HG03139 (cell line): ENCODE results near the gene DLG1.

Experiments used
- ATAC-seq: cut with Tn5 transposase; IDR thresholded peaks from one replicate; pipeline ENCODE4 v1.9.1; 2021; ENCODE audit not compliant: unreplicated experiment

DLG1 gene

GRCh38 chr3:197002701-197003454 is 295.5 kb downstream of the DLG1 start:
- peak; percentile 57 for ATAC-seq

- no peak for ATAC-seq
These were observed 296.3 kb downstream of the DLG1 start for GRCh38 chr3:197001972-197002700.

GRCh38 chr3:197001106-197001971 is 297.1 kb downstream of the DLG1 start:
- ATAC-seq = no peak

GRCh38 chr3:197000211-197000610 is 298.2 kb downstream of the DLG1 start:
- no peak for ATAC-seq

GRCh38 chr3:196998966-196999760 is 299.2 kb downstream of the DLG1 start:
- no peak for ATAC-seq

- no peak for ATAC-seq
These were observed 301.1 kb downstream of the DLG1 start for GRCh38 chr3:196997311-196997710.

GRCh38 chr3:196996454-196997265 is 301.8 kb downstream of the DLG1 start:
- ATAC-seq = no peak

- ATAC-seq = no peak
These were observed 302.6 kb downstream of the DLG1 start for GRCh38 chr3:196995646-196996355.

GRCh38 chr3:196995027-196995426 is 303.4 kb downstream of the DLG1 start:
- ATAC-seq = no peak

- no peak for ATAC-seq
These were observed 304.4 kb downstream of the DLG1 start for GRCh38 chr3:196994056-196994455.
